Ishikawa (cell line): Measurements from ENCODE around the gene TM7SF2.

Experiments used
- CEBPB ChIP-seq: IDR thresholded peaks from 2 replicates; pipeline ENCODE4 v1.6.1; 2012
- CREB1 ChIP-seq: IDR thresholded peaks from 2 replicates; pipeline ENCODE4 v1.6.1; 2012; ENCODE audit warnings: low read depth
- EGR1 ChIP-seq: IDR thresholded peaks from 2 replicates; pipeline ENCODE4 v1.6.1; 2012
- EP300 ChIP-seq: IDR thresholded peaks from 2 replicates; pipeline ENCODE4 v1.6.1; 2012; ENCODE audit warnings: borderline replicate concordance
- FOXM1 ChIP-seq: IDR thresholded peaks from 2 replicates; pipeline ENCODE4 v1.6.1; 2012; ENCODE audit warnings: low read depth, borderline replicate concordance
- NFIC ChIP-seq: IDR thresholded peaks from 2 replicates; pipeline ENCODE4 v1.6.1; 2012
- RAD21 ChIP-seq: IDR thresholded peaks from 2 replicates; pipeline ENCODE4 v1.6.1; 2012; ENCODE audit warnings: low read depth
- TAF1 ChIP-seq: IDR thresholded peaks from 2 replicates; pipeline ENCODE4 v1.6.1; 2012; ENCODE audit warnings: low read depth, mild to moderate bottlenecking
- TCF12 ChIP-seq: IDR thresholded peaks from 2 replicates; pipeline ENCODE4 v1.6.1; 2012; ENCODE audit warnings: low read depth
- TEAD4 ChIP-seq: IDR thresholded peaks from 2 replicates; pipeline ENCODE4 v1.6.1; 2012
- YY1 ChIP-seq: IDR thresholded peaks from 2 replicates; pipeline ENCODE4 v1.6.1; 2012; ENCODE audit warnings: low read depth
- ZBTB7A ChIP-seq: IDR thresholded peaks from 2 replicates; pipeline ENCODE4 v1.6.1; 2012; ENCODE audit warnings: low read depth
- TF ChIP-seq, protein P1 (sequence below): IDR thresholded peaks from 2 replicates; pipeline ENCODE4 v1.6.1; 2012
- TF ChIP-seq, protein P2 (sequence below): IDR thresholded peaks from 2 replicates; pipeline ENCODE4 v1.6.1; 2012; ENCODE audit warnings: low read depth, mild to moderate bottlenecking
- TF ChIP-seq, protein P3 (sequence below): IDR thresholded peaks from 2 replicates; pipeline ENCODE4 v1.6.1; 2012

Gene TM7SF2

DNA sequence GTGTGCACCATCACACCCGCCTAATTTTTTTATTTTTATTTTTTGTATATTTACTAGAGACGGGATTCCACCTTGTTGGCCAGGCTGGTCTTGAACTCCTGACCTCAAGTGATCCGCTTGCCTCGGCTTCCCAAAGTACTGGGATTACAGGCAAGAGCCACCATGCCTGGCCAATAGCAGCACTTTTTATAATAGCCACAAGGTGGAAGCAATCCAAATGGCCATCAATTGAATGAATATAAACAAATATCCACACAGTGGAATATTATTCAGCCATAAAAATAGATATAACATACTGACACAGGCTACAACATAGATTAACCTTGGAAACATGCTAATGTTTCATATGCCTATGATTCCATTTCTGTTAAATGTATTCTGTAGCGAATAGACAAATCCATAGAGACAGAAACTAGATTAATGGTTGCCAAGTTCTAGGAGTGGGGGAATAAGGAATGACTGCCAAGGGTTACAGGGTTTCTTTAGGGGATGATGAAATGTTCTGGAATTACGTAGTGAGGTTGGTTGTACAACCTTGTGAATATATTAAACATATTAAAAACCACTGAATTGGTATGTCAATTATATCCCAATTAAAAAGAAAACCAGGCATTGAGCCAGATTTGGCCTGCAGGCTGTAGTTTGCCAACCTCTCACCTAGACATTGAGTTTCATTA is 10.9 kb upstream of the TM7SF2 start:
- no peak for TF ChIP-seq ZBTB7A
- no peak for TF ChIP-seq TEAD4
- TF ChIP-seq, protein P1, sequence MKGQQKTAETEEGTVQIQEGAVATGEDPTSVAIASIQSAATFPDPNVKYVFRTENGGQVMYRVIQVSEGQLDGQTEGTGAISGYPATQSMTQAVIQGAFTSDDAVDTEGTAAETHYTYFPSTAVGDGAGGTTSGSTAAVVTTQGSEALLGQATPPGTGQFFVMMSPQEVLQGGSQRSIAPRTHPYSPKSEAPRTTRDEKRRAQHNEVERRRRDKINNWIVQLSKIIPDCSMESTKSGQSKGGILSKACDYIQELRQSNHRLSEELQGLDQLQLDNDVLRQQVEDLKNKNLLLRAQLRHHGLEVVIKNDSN: no peak
- TF ChIP-seq CEBPB: no peak

GRCh38 chr11:65102142-65103095 is 9.3 kb upstream of the TM7SF2 start:
- TF ChIP-seq, protein P2, sequence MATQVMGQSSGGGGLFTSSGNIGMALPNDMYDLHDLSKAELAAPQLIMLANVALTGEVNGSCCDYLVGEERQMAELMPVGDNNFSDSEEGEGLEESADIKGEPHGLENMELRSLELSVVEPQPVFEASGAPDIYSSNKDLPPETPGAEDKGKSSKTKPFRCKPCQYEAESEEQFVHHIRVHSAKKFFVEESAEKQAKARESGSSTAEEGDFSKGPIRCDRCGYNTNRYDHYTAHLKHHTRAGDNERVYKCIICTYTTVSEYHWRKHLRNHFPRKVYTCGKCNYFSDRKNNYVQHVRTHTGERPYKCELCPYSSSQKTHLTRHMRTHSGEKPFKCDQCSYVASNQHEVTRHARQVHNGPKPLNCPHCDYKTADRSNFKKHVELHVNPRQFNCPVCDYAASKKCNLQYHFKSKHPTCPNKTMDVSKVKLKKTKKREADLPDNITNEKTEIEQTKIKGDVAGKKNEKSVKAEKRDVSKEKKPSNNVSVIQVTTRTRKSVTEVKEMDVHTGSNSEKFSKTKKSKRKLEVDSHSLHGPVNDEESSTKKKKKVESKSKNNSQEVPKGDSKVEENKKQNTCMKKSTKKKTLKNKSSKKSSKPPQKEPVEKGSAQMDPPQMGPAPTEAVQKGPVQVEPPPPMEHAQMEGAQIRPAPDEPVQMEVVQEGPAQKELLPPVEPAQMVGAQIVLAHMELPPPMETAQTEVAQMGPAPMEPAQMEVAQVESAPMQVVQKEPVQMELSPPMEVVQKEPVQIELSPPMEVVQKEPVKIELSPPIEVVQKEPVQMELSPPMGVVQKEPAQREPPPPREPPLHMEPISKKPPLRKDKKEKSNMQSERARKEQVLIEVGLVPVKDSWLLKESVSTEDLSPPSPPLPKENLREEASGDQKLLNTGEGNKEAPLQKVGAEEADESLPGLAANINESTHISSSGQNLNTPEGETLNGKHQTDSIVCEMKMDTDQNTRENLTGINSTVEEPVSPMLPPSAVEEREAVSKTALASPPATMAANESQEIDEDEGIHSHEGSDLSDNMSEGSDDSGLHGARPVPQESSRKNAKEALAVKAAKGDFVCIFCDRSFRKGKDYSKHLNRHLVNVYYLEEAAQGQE: no peak
- TF ChIP-seq EP300: no peak
- TF ChIP-seq, protein P1: no peak

DNA sequence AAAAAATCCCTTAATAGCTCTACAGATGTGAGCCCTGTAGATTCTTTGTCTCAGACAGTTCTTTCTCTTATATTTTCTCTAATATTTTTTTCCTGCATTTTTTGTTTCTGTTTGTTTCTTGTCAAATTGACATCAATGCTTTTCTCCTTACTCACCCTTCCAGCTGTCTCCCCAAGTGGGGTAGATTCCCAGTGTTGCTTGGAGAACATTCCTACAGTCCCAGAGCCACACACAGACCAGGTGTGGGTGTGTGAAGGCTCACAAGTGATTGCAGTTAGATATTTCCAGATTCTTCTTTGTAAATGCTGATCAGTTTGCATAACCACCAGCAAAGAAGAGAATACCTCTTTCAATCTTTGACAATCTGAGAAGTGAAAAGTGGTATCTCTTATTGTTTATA is 8.2 kb upstream of the TM7SF2 start:
- TF ChIP-seq, protein P1: no peak
- TF ChIP-seq YY1 (no peak), EGR1 (no peak), EP300 (no peak), NFIC (no peak)

GRCh38 chr11:65104628-65105027 is 7.0 kb upstream of the TM7SF2 start:
- no peak for TF ChIP-seq CREB1
- TF ChIP-seq TAF1: no peak
- no peak for TF ChIP-seq TCF12
- TF ChIP-seq RAD21: no peak
- TF ChIP-seq, protein P3, sequence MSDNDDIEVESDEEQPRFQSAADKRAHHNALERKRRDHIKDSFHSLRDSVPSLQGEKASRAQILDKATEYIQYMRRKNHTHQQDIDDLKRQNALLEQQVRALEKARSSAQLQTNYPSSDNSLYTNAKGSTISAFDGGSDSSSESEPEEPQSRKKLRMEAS: no peak
- no peak for TF ChIP-seq YY1
- TF ChIP-seq CEBPB: no peak
- TF ChIP-seq, protein P2: no peak
- TF ChIP-seq TEAD4: no peak
- no peak for TF ChIP-seq EP300
- TF ChIP-seq NFIC: no peak
- TF ChIP-seq EGR1: no peak
- no peak for TF ChIP-seq FOXM1

GRCh38 chr11:65107078-65107477 is 4.6 kb upstream of the TM7SF2 start:
- TF ChIP-seq CEBPB: no peak
- no peak for TF ChIP-seq TAF1
- no peak for TF ChIP-seq YY1
- no peak for TF ChIP-seq RAD21
- TF ChIP-seq, protein P3: no peak
- TF ChIP-seq ZBTB7A: no peak
- TF ChIP-seq, protein P1: no peak
- no peak for TF ChIP-seq TEAD4
- no peak for TF ChIP-seq EP300
- no peak for TF ChIP-seq FOXM1
- TF ChIP-seq NFIC: no peak
- TF ChIP-seq CREB1: no peak
- TF ChIP-seq EGR1: no peak
- TF ChIP-seq, protein P2: no peak
- TF ChIP-seq TCF12: no peak
